Memory B cell (primary cell): ENCODE results near the gene GLG1.
A peak's percentile ranks its signal among the peaks of the same experiment; 100 is the strongest.

Experiments used
- ATAC-seq: fragments of 150-1000 bp; cut with Tn5 transposase; 2 replicates; pipeline ENCODE4 v1.10.0; 2021; ENCODE audit warnings: low read depth, mild to moderate bottlenecking, moderate library complexity
- DNase-seq, 2 donors: peaks; one replicate each; pipeline ENCODE4 v3.0.0; 2022; ENCODE audit warnings: low spot score in 2 of 2
- H3K27ac Mint-ChIP-seq: one replicate; pipeline ENCODE4 v1.8.0; 2022; ENCODE audit warnings: mild to moderate bottlenecking, moderate library complexity, mixed read lengths
- H3K27me3 Mint-ChIP-seq: one replicate; pipeline ENCODE4 v1.8.0; 2022; ENCODE audit warnings: mixed read lengths
- H3K36me3 Mint-ChIP-seq: one replicate; pipeline ENCODE4 v1.8.0; 2022; ENCODE audit warnings: mild to moderate bottlenecking, mixed read lengths
- H3K4me1 Mint-ChIP-seq: one replicate; pipeline ENCODE4 v1.8.0; 2022; ENCODE audit warnings: mixed read lengths
- H3K4me3 Mint-ChIP-seq: one replicate; pipeline ENCODE4 v1.8.0; 2022; ENCODE audit warnings: mild to moderate bottlenecking, moderate library complexity, mixed read lengths
- H3K9me3 Mint-ChIP-seq: one replicate; pipeline ENCODE4 v1.8.0; 2022; ENCODE audit warnings: mixed read lengths

Gene GLG1

DNA sequence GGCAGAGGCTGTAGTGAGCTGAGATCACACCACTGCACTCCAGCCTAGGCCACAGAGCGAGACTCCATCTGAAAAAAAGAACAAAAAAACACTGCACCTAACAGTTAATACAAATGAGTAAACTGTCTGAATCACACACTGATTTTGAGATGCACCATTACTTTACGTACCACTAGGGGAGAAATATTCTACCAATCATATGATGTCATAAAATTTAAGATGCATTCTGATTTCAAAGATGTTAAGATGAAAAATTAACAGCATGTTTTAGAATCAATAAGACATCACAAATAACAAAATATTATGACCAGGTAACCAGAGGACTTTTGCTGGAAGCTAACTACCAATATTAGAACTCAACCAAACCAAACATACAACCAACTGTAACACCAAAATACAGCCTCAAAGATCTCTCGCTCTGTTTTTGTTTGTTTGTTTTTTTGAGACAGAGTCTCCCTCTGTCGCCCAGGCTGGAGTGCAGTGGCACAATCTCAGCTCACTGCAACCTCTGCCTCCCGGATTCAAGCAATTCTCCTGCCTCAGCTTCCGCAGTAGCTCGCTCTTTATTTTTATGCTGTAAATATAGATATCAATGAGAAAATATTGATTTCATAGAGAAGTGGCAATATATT lies 31.6 kb downstream of the GLG1 start:
- peaks cover 35% of the 10 kb centered on the region for H3K4me1 Mint-ChIP-seq

GRCh38 chr16:74574146-74574545 lies 32.8 kb downstream of the GLG1 start:
- ATAC-seq (no peak), DNase-seq (no peak)
- Mint-ChIP-seq H3K36me3 (peaks cover 2% of the 10 kb centered on the region), H3K4me1 (peaks cover 33% of the 10 kb centered on the region), H3K27me3 (no peaks in the 10 kb centered on the region), H3K27ac (no peak overlapping the region), H3K4me3 (no peak overlapping the region), H3K9me3 (no peaks in the 10 kb centered on the region)

More for the DNA sequence above, 31.6 kb downstream of the GLG1 start:
- peaks cover 2% of the 10 kb centered on the region for H3K36me3 Mint-ChIP-seq
- DNase-seq (no peak), ATAC-seq (no peak)
- H3K27ac Mint-ChIP-seq = no peak overlapping the region
- H3K9me3 Mint-ChIP-seq = no peaks in the 10 kb centered on the region
- no peak overlapping the region for H3K4me3 Mint-ChIP-seq
- no peaks in the 10 kb centered on the region for H3K27me3 Mint-ChIP-seq

DNA sequence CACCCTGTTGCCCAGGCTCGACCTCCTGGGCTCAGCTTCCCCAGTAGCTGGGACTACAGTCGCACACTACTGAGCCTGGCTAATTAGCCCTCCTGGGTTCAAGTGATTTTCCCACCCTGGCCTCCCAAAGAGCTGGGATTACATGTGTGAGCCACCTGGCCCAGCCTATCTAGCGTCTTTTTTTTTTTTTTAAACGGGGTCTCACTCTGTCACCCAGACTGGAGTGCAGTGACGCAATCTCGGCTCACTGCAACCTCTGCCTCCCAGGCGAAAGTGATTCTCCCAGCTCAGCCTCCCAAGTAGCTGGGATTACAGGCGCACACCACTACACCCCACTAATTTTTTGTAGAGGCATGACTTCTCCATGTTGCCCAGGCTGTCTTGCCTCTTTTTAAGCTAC lies 33.3 kb downstream of the GLG1 start:
- no peak overlapping the region for H3K4me3 Mint-ChIP-seq
- ATAC-seq (no peak), DNase-seq (no peak)
- no peaks in the 10 kb centered on the region for H3K9me3 Mint-ChIP-seq
- no peaks in the 10 kb centered on the region for H3K27me3 Mint-ChIP-seq
- H3K27ac Mint-ChIP-seq = no peak overlapping the region
- H3K36me3 Mint-ChIP-seq = peaks cover 2% of the 10 kb centered on the region
- peaks cover 29% of the 10 kb centered on the region for H3K4me1 Mint-ChIP-seq

DNA sequence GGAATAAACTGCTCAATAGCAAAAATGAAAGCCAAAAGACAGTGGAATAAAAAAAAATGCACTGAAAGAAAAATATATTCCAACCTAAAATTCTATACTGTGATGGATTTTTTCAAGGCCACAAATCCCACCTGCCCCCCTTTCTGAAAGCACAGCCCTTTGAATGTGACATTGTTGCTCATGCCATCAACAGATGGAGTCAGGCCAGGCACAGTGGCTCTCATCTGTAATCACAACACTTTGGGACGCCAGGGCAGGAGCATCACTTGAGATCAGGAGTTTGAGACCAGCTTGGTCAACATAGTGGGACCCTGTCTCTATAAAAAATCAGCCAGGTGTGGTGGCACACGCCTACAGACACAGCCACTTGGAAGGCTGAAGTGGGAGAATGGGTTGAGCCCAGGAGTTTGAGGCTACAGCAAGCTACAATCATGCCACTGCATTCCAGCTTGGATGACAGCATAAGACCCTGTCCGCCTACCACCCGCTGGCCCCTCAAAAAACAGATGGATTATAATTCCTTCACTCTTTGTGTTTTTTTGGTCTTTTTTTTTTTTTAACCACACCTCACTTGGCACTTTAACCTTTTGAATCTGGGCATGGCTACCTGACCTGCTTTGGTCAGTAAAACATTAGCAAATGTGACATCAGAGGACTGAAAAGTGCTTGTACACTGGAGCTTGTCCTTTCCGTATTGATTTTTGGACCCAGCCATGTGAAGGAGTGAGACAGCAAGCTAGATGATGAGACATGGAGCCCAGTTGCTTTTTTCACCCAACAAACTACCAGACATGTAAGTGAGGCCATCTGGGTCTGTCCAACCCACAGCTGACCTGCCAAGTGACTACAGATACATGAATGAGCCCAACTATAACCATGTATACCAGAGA lies 36.3 kb downstream of the GLG1 start:
- no peak for DNase-seq
- Mint-ChIP-seq H3K27me3 (no peaks in the 10 kb centered on the region), H3K4me3 (no peak overlapping the region), H3K4me1 (peaks cover 29% of the 10 kb centered on the region), H3K9me3 (no peaks in the 10 kb centered on the region), H3K36me3 (peaks cover 5% of the 10 kb centered on the region), H3K27ac (no peak overlapping the region)
- ATAC-seq = no peak

DNA sequence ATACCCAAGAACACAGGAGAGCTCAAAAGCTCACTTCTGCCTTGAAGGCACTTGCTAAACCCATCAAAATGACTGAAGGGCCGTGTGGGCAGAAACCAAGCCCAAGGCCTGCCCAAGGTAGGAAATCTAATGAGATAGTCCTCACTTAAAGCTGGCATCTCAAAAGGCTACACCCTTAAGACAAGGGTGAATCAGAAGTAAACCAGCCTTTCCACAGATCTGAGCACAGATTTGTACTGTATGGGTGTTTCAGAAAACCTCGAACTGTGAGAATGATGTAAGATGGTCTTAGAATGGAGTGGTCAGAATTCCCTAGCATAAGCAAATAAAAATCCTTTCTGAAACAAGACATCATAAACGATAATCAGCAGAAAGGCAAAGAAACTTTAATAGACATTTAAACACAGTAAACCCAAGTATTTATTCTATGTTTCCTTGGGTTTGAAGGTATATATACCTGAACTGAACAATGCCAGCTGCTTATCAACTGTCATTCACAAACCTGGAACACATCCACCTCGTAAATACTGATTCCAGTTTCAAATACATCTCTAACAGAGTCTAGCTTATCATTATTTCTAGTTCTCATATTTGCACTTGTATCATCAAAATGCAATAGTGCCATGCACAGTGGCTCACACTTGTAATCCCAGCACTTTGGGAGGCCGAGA lies 37.8 kb downstream of the GLG1 start:
- ATAC-seq (no peak), DNase-seq (no peak)
- peaks cover 3% of the 10 kb centered on the region for H3K36me3 Mint-ChIP-seq
- H3K4me1 Mint-ChIP-seq = peaks cover 40% of the 10 kb centered on the region
- H3K27me3 Mint-ChIP-seq = no peaks in the 10 kb centered on the region
- no peak overlapping the region for H3K27ac Mint-ChIP-seq
- no peaks in the 10 kb centered on the region for H3K9me3 Mint-ChIP-seq
- no peak overlapping the region for H3K4me3 Mint-ChIP-seq

GRCh38 chr16:74567901-74568300 lies 39.0 kb downstream of the GLG1 start:
- no peaks in the 10 kb centered on the region for H3K27me3 Mint-ChIP-seq
- peaks cover 7% of the 10 kb centered on the region for H3K36me3 Mint-ChIP-seq
- no peaks in the 10 kb centered on the region for H3K9me3 Mint-ChIP-seq
- no peak for DNase-seq
- peaks cover 41% of the 10 kb centered on the region for H3K4me1 Mint-ChIP-seq
- ATAC-seq = no peak
- no peak overlapping the region for H3K4me3 Mint-ChIP-seq
- H3K27ac Mint-ChIP-seq = no peak overlapping the region

GRCh38 chr16:74565378-74565777 lies 41.5 kb downstream of the GLG1 start:
- H3K9me3 Mint-ChIP-seq = no peaks in the 10 kb centered on the region
- ATAC-seq = no peak
- DNase-seq = no peak
- H3K4me3 Mint-ChIP-seq = no peak overlapping the region
- H3K4me1 Mint-ChIP-seq = peaks cover 28% of the 10 kb centered on the region
- no peaks in the 10 kb centered on the region for H3K27me3 Mint-ChIP-seq
- H3K27ac Mint-ChIP-seq = no peak overlapping the region
- peaks cover 7% of the 10 kb centered on the region for H3K36me3 Mint-ChIP-seq

- peaks cover 8% of the 10 kb centered on the region for H3K36me3 Mint-ChIP-seq
- no peaks in the 10 kb centered on the region for H3K27me3 Mint-ChIP-seq
- DNase-seq (no peak), ATAC-seq (no peak)
- no peak overlapping the region for H3K4me3 Mint-ChIP-seq
- H3K4me1 Mint-ChIP-seq = peaks cover 29% of the 10 kb centered on the region
- peak overlapping the region; percentile 5 for H3K27ac Mint-ChIP-seq
- no peaks in the 10 kb centered on the region for H3K9me3 Mint-ChIP-seq
These were observed 42.4 kb downstream of the GLG1 start for GRCh38 chr16:74564451-74564984.

DNA sequence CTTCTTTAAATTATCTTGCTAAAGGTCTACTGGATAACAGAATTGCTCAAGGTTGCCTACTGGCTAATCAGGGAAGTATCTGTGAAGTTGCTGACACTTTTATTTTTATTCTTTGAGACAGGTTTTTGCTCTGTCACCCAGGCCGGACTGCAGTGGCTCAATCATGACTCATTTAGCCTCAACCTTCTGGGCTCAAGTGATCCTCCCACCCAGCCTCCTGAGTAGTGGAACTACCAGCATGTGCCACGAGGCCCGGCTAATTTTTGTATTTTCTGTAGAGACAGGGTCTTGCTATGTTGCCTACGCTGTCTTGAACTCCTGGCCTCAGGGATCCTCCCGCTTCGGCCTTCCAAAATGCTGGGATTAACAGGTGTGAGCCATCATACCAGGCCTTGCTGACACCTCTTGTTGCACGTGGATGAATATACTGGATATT lies 43.1 kb downstream of the GLG1 start:
- Mint-ChIP-seq H3K9me3 (no peaks in the 10 kb centered on the region), H3K4me3 (no peak overlapping the region), H3K4me1 (peaks cover 31% of the 10 kb centered on the region), H3K36me3 (peaks cover 10% of the 10 kb centered on the region), H3K27ac (peak overlapping the region; percentile 5), H3K27me3 (no peaks in the 10 kb centered on the region)
- no peak for DNase-seq
- ATAC-seq = no peak

DNA sequence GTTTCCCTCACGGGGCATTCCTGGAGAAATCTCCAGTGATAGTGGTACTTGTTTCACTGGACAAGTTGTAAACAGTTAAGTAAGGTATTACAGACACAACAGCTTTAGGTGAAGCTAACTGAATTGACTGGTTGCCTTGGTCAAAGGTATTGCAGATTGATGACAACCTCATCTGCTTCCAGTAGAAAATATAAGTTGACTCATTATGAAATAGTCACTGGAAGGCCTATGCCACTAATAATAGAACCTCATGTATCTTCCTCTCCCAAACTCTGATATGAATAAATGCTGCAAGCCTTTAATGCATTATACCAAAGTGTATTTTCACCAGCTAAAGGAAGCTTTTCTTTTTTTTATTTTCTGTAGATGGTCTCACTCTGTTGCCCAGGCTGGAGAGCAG lies 44.8 kb downstream of the GLG1 start:
- ATAC-seq (no peak), DNase-seq (no peak)
- Mint-ChIP-seq H3K27me3 (no peaks in the 10 kb centered on the region), H3K4me1 (peaks cover 33% of the 10 kb centered on the region), H3K9me3 (no peaks in the 10 kb centered on the region), H3K27ac (no peak overlapping the region), H3K4me3 (no peak overlapping the region), H3K36me3 (peaks cover 10% of the 10 kb centered on the region)

DNA sequence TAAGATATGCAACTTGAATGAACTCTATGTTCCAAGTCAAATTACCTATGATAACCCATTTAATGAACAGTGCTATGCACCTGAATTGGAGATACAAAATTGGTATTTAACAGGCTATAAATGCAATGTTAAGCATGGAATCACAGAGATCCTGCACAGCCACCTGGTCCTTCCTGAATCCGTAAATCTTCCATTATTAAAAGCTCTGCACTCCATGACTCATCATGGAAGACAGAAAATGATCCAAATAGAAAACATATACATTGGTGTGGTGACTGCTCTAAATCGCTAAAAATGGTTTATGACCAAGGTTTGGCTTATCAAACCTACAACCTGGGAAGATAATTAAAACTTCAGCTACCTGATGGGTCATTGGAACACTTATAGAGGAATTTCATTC lies 45.3 kb downstream of the GLG1 start:
- Mint-ChIP-seq H3K4me1 (peaks cover 31% of the 10 kb centered on the region), H3K4me3 (no peak overlapping the region), H3K27me3 (no peaks in the 10 kb centered on the region), H3K36me3 (peaks cover 10% of the 10 kb centered on the region), H3K27ac (no peak overlapping the region), H3K9me3 (no peaks in the 10 kb centered on the region)
- ATAC-seq (no peak), DNase-seq (no peak)

DNA sequence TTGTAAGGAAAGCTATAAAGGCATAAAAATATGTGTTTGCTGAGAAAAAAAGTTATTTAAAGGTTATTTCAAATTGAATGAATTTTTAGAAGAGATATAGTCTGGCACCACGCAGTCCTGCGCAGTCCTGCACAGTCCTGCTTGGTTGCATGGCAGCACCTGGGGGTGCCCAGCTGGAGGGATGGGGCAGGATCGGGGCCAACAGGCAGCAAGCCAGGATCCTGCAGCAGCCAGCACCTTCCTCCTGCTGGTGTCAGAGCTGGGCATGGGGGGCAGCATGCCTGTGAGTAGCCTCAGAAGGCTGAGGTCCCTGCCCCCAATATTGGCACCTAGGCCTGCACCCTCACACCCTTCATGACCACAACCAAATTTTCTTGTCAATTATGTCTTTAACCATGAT lies 46.0 kb downstream of the GLG1 start:
- ATAC-seq (no peak), DNase-seq (no peak)
- Mint-ChIP-seq H3K9me3 (no peaks in the 10 kb centered on the region), H3K4me1 (peaks cover 30% of the 10 kb centered on the region), H3K27me3 (no peaks in the 10 kb centered on the region), H3K36me3 (peaks cover 9% of the 10 kb centered on the region), H3K4me3 (no peak overlapping the region), H3K27ac (no peak overlapping the region)

- no peaks in the 10 kb centered on the region for H3K9me3 Mint-ChIP-seq
- no peak overlapping the region for H3K4me3 Mint-ChIP-seq
- DNase-seq (no peak), ATAC-seq (no peak)
- no peaks in the 10 kb centered on the region for H3K27me3 Mint-ChIP-seq
- H3K36me3 Mint-ChIP-seq = peaks cover 7% of the 10 kb centered on the region
- no peak overlapping the region for H3K27ac Mint-ChIP-seq
- peaks cover 14% of the 10 kb centered on the region for H3K4me1 Mint-ChIP-seq
These were observed 48.0 kb downstream of the GLG1 start for GRCh38 chr16:74558873-74559272.

DNA sequence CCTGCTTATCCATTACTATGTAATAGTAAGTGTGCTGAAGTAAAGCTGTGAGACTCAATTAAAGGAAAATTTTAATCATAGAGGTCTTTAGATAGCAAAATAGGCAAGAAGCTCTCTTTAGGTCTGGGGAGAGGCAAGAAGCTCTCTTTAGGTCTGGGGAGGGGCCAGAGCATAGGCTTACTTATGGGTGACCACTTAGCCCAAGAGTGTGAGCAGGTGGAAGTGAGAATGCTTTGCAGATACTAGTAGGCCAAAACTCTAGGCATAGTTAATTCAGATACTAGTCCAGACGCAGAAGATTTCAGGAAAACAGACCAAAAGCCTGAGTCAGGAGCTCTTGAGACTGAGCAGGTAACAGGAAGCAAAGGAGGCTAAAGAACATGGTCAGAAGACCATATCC lies 49.6 kb downstream of the GLG1 start:
- Mint-ChIP-seq H3K36me3 (peaks cover 3% of the 10 kb centered on the region), H3K4me3 (no peak overlapping the region), H3K27ac (no peak overlapping the region), H3K27me3 (no peaks in the 10 kb centered on the region), H3K9me3 (no peaks in the 10 kb centered on the region), H3K4me1 (peaks cover 11% of the 10 kb centered on the region)
- ATAC-seq (no peak), DNase-seq (no peak)
